HL-60/S4 treated with phorbol 12-myristate 13-acetate at 8.2 ng/mL for 4 days and 3 days (cell line): ENCODE results near the gene GRIK4.
"Not testable (repeated sequence)": the region's sequence is repeated elsewhere in the genome, so short reads cannot be mapped to it uniquely, and the experiment has no call there.

Experiments used
- in situ Hi-C: fragments of 300-500 bp; cut with MboI; formaldehyde crosslinking; loops from 2 replicates; pipeline ENCODE4 v1.15.0; 2022; ENCODE audit warnings: low sequenced_read_pairs

Gene GRIK4

GRCh38 chr11:120597250-120598215, 86.0 kb downstream of the GRIK4 start:
- in situ Hi-C loops, result no loop called here

DNA sequence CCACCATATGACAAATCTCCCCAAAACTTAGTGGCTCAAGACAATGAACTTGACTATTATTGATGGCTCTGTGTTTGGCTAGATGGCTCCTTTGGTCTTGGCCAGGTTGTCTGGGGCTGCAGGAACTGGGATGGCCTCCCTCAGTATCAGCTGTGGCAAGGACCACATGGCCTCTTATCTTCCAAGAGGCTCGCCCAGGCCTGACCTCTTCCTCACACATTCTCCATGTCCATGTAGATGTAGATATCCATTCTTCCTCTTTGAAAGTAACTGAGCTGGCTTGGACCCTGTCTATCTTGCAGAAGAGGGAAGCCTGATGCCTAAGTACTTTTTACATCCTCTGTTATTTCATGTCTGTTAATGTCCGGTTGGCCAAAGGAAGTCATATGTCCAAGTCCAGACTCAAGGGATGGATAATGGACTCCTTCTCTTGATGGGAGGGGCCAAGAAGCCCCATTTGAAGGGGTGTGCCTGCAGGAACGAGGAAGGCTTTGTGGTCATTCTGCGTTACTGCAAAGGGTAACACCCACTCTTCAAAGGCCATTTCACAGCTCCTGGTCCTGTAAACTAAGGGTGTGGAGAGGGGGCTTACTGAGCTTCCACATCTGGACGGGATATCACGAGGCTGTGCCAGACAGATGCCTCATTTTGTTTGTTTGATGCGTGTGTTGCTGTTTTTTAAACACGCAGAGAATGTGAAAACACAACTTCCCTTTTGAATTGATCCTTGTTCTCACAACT, 87.1 kb downstream of the GRIK4 start:
- in situ Hi-C loops, result no loop called here

DNA sequence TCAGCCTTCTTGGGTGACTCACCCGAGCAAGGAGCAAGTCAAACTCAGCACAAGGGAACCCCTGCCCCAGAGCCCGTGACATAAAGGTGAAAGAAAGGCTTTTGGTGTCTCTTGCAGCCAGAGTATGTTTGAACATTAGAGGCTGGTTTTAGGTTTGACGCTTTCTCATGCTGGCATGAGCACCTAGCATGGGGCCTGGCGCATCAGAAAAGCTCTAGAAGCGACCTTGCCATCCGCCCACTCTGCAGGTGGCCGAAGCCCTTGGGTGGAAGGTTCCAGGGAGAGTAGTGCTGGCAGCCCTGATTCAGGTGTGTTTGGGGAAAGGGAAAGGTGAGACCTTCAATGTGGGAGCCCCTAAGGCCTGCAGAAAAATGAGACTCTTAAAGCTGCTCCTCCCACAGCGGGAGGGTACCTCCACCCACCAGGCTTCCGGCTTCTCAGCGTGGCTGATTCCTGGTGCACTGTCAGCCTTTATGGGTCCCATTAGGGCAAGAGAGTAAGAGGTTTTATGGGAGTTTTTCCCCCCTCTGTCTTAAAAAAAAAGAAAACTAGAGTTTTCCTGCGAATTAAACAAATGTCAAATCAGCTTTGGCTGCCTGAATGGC, 88.4 kb downstream of the GRIK4 start:
- in situ Hi-C loops, result no loop called here

- in situ Hi-C loops, result no loop called here
Measured at GRCh38 chr11:120601536-120601935, 90.0 kb downstream of the GRIK4 start.

DNA sequence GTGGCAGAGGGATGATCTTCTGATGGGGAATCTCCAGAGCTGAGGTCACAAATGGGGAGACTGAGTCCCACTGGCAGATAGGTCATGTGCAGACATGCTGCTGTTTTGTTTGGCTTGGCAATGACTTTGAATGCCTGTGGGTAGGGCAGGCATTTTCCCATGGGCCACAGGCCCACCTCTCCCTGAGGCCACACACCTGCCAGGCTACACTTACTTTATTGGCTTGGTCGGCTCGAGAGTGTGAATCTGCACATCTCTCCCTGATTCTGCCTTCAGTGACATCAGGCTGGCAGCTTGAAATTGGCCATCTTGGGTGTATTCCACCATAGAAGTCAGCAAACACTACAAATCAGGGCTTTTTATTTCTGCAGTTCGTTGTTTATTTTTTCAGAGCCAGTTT, 91.5 kb downstream of the GRIK4 start:
- in situ Hi-C loops, result no loop called here

DNA sequence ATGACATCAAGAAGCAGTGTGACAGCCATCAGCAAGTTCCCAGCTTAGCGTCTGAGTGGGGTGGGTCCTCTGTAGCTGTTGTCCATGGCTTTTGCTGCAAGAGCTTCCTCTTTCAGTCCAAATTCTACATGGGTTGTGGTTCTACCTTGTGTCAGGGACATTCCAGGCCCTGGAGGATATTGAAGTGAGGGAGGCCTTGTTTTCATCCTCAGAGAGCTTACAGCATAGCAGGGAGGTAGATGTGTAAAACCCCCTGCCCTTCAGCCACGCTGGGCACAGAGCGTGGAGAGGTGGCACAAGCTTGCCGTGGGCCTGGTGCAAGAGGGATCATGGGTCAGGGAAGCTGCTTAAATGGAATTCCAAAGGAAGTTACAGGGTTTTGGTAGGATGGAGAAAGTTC, 93.9 kb downstream of the GRIK4 start:
- in situ Hi-C loops, result no loop called here

DNA sequence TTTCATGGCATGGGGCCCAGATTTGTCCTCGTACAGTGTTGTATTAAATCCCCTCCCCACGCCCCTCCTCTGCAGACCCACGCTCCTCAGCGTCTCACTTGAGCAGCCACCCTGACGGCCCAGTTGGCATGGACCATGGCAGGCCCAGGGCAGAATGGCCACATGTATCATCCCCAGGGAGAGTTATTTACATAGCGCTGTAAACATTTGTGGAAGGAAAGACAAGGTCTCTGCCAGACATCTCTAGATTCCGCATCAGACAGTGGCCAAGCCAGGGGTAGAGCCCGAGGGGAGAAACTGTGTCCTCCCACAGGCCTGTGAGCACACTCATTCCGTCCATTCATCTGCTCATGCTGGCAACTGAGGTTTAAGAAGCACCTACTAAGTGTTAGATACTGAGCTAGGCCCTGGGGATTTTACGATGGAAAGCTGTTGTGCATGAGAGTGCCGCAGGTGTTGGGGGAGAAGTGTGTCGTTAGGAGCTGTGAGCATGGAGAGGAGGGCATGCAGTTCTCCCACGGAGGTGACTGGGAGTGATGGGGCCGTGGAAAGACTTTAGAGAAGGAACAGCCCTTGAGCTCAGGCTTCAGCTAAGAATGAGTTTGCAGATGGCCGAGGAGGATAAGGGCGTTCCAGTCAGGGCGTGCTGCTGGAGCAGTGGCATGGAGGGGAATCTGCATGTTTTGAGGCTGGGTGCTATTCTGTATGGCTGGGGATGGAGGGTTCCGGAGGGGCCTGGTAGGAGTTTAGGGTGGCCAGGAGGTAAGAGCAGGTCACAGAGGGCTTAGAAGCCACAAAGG, 94.9 kb downstream of the GRIK4 start:
- in situ Hi-C loops, result no loop called here

GRCh38 chr11:120608061-120608460, 96.5 kb downstream of the GRIK4 start:
- in situ Hi-C loops, result no loop called here

DNA sequence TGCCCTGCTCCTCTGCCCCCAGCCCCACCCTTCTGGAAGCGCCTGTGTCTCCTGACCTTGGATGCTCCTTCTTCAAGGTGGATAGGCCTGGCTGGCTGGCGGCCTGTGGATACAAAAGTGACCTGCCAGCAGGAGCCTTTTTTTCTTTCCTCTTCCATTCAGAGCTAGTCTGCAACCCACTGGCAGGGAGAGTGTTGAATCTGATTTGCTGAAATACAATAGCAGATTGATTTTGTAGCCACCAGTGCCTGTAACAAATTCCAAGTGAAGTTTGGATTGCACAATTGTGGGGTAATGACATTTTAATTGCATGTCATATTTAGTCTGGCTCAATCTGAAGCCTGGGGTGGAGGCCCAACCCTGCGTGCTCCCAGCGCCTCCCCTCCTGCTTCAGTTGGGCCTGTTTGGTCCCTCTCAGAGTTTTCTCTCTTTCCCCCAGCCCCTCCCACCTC, 97.2 kb downstream of the GRIK4 start:
- in situ Hi-C loops, result no loop called here

- in situ Hi-C loops, result no loop called here
Measured at GRCh38 chr11:120610111-120610510, 98.6 kb downstream of the GRIK4 start.

GRCh38 chr11:120611581-120611980, 100.0 kb downstream of the GRIK4 start:
- in situ Hi-C loops, result no loop called here

DNA sequence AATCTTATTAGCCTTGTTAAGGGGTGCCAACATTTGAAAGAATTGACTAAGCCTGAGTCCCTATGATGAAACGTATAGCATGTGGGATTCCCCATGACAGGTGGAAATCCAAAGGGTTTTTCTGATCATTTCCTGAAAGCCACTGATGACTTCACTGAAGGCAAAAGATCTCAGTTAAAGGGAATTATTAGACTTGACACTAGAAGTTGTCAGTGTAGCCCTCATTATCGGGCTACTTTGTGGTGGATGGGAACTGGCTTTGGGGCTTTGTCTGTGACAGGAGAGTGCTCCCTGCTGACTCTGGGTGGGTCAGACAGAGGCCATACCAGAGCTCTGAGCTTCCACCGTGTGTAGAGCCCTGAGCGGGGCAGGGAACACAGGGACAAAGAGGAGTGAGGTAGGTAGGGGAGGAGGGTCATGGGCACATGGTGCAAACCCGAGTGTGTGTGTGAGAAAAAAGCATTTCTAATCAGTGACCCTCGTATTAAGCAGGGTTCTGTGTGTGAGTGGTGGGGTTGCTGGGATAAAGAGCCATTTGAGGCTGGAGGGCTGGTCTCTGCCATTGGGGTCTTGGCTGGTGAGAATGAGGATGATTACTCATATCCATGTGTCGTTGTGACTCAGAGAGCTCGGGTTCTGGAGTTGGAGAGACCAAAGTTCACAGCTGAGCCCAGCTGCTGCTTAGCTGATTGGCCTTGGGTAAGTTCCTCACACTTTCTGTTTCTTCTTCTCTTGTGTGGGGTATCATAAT, 101.1 kb downstream of the GRIK4 start:
- in situ Hi-C loops, result no loop called here

GRCh38 chr11:120613264-120614226, 102.0 kb downstream of the GRIK4 start:
- in situ Hi-C loops, result no loop called here

DNA sequence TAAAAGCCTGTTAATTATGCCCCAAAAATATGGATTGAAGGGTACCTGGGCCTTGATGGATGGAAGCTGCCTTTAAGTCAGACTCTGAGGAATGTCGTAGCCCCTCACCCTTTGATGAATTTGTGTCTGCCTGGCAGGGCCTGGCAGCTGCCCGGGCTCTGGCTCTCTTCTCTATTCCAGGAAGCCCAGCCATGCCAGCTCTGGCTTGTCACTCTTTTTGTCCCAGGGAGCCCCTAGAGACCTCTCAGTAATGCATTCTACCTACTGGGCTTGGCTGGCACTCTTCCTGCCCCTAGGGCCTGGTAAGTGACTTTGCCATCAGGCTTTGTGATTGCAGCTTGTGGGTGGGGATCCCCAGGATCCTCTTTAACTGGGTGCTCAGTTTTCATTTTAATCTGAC, 103.8 kb downstream of the GRIK4 start:
- in situ Hi-C loops, result no loop called here

- in situ Hi-C loops, result no loop called here
Measured at GRCh38 chr11:120618399-120618798, 106.9 kb downstream of the GRIK4 start.

DNA sequence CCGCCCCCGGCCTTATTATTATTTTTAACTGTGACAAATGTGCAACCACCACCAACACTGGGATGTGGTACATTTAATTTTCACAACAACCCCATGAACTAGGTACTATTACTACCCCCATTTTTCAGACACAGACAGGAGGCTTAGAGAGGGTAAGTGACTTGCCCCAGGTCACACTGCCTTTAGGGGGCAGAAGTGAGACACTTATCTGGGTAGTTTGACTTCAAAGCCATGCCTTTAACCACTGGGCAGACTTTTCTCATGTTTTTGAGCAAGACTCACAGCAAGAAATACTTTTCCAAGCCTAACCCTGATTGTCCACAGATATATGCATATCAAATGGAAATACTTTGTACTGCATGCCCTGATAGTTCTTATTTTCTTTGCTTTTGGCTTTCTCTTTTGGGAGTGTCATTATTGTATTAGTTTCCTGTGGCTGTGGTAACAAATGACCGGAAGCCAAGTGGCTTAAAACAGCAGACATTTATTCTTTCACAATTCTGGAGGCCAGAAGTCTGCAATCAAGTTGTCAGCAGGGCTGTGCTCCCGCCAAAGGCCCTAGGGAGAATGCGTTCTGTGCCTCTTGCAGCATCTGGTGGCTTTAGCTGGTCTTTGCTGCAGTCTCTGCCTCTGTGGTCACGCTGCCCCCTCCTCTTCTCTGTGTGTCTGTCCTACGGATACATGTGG, 110.8 kb downstream of the GRIK4 start:
- in situ Hi-C loops, result no loop called here

GRCh38 chr11:120624992-120625391, 113.4 kb downstream of the GRIK4 start:
- in situ Hi-C loops, result not testable (repeated sequence)

GRCh38 chr11:120625565-120625964, 114.0 kb downstream of the GRIK4 start:
- in situ Hi-C loops, result no loop called here
